Measurements from ENCODE around the gene SMARCA2. TPM values are rescaled to one million over a fixed set of nuclear protein-coding genes. Genes with fewer than 3 reads are reported as not detected.

Gene SMARCA2
- total RNA-seq, 4 donors from 2014 or later: 84.8 to 164 (median 91.6) TPM

DNA sequence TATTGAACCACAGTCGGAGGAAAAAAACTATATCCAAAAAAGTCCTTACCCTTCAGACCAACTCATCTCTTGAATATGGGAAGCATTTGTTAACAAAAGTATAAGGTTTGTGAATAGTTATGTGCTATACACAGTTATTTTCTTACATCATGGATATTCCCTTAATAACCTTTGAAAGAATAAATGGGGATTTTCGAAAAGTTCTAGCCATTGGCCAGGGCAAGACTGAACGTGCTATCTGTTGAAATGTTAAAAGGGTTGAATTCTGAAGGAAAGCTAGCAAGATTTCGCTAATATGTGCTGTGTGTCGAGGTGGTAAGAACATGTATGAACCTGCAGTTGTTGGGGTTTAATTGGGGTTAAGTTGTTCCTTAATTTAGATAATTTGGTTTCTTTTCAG lies 140.8 kb downstream of the SMARCA2 start:
- TF ChIP-seq, protein P1, sequence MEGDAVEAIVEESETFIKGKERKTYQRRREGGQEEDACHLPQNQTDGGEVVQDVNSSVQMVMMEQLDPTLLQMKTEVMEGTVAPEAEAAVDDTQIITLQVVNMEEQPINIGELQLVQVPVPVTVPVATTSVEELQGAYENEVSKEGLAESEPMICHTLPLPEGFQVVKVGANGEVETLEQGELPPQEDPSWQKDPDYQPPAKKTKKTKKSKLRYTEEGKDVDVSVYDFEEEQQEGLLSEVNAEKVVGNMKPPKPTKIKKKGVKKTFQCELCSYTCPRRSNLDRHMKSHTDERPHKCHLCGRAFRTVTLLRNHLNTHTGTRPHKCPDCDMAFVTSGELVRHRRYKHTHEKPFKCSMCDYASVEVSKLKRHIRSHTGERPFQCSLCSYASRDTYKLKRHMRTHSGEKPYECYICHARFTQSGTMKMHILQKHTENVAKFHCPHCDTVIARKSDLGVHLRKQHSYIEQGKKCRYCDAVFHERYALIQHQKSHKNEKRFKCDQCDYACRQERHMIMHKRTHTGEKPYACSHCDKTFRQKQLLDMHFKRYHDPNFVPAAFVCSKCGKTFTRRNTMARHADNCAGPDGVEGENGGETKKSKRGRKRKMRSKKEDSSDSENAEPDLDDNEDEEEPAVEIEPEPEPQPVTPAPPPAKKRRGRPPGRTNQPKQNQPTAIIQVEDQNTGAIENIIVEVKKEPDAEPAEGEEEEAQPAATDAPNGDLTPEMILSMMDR (IDR thresholded peaks at IDR 0.05): no peak
- ATAC-seq (ENCODE audit: low FRiP score): no peak
- DNase-seq (ENCODE audit: low spot score): no peak

DNA sequence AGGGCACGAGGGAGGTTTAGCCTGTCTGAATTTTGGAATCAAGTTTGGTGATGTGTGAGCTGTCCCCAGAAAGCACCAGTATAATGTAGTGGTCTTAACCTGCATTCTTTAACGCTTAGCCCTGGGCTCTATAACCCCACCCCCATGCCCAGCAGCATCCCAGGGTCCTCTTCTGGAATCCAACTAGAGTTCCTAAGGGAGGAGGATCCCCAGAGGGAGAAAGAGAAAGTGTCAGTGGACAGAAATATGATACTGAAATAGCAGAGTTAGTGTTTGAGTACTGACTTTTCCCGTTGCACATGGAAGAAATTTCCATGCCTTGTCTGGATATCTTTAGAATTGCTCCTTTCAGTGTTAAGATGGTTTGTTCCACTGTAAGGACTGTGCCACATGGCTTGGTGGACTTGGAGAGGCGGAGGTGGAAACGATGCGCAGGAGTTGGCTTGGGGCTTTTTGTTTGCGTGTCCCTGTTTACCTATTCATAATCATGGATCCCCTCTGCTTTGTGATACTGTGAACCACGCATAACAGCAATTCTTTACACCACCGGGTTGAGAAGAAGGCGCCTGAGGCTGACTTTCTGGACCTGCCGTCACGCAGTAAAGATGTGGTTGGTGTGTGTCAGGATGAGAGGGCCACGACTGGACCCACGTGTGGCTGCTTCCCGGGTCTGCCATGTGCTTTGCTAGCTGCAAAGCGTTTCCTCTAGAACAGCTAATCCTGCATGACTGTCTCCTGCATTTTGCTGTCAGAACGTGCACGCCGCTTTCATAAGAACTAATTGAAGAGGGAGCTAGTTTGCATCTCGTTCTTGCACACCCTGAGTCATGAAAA lies 142.3 kb downstream of the SMARCA2 start:
- ATAC-seq (ENCODE audit: low FRiP score) (peak; percentile 81), DNase-seq (ENCODE audit: low spot score) (no peak)
- TF ChIP-seq, protein P1 (IDR thresholded peaks at IDR 0.05): no peak

DNA sequence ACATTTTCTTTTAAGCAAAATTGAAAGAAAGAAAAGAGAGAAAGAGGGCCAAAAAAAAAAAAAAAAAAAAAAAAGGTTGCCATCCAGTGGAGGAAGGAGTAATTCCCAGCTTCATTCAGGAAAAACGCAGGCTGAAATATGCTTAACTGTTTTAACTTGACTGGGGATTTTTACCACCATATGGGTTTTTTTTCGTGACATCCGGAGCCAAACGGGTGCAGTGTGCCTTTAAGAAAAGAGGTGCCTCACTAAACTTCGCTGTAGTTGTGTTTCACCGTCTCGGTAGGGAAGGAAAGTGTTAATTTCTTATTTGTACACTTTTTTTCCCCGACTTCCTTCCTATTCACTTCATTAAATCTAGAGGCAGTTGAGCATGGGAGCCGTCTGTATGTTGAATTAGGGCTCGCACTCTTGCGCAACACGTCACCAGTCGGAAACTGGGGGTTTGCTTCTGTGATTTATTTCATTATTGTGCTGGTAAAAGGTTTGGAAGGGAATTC lies 143.0 kb downstream of the SMARCA2 start:
- DNase-seq (ENCODE audit: low spot score) (peak; percentile 54), ATAC-seq (ENCODE audit: low FRiP score) (peak; percentile 38)
- TF ChIP-seq, protein P1 (IDR thresholded peaks at IDR 0.05): no peak

DNA sequence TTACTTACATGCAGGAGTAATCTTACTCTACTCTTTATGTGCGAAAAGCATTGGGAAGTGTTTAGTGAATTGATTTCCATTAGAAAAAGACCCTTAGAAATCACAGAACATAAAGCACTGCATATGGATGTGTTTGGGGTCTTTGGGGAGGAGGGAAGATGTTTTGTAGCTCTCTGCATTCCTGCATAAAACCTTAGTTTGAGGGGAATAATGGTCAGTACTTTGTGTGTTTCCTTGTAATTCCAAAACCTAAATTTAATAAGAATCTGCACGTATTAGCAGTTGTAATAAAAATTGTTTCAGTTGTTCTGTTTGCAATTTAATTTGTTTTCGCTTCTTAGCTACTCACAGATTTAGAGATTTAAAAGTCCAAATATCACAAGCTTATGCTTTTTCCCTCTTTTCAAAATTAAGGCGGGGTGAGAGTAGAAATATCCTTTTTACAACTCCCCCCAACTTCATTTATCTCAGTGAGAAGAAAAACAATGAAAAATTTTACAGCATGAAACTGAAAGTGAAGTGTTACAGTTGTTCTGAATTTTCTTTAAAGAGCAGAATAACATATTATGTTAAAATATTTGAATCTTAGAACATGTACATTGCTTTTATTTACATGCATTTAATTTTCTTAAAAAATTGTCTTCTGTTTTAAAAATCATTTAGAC lies 143.8 kb downstream of the SMARCA2 start:
- DNase-seq (ENCODE audit: low spot score) (no peak), ATAC-seq (ENCODE audit: low FRiP score) (no peak)
- TF ChIP-seq, protein P1 (IDR thresholded peaks at IDR 0.05): no peak

DNA sequence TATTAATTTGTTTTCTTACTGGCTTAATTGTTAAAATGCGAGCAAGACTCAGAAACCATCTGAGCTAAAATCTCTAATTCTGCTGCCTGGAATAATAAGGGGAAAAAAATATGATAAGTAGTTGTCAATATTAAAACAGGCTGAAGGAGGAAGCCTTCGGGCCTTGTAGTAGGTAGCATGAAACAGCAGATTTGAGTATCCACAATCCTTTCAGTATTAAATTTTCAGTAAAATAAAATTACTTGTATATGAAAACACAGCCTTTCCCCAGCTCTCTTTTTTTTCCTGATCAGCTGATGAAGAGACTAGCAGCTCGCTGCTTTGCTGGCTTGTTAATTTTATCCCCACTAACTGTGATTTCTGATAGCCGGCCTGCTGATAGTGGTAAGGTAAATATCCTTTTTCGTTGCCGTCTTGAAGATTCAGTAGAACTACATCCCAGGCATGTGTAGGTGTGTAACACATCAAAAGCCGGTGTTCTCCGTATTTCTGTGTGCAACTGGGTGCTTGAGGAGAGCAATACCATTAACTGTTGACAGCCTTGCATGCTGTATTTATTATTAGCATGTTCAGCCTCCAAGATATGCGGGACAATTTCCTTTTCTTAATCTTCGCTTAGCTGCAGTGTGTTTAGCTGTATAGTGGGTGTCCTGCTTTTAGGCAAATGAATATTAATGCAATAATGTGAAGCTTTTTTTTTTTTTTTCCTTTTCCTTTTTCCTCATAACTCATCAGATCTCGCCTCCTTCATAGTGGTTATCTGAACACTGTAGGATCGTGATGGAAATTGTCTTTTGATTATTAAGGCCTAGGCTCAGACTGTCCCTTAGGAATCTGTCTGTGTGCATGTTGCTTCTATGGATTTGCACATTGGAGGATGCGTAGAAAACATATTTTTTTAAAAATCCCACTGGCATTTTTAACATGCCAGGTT lies 144.6 kb downstream of the SMARCA2 start:
- TF ChIP-seq, protein P1 (IDR thresholded peaks at IDR 0.05): no peak
- ATAC-seq (ENCODE audit: low FRiP score): peak; percentile 15
- DNase-seq (ENCODE audit: low spot score): no peak

DNA sequence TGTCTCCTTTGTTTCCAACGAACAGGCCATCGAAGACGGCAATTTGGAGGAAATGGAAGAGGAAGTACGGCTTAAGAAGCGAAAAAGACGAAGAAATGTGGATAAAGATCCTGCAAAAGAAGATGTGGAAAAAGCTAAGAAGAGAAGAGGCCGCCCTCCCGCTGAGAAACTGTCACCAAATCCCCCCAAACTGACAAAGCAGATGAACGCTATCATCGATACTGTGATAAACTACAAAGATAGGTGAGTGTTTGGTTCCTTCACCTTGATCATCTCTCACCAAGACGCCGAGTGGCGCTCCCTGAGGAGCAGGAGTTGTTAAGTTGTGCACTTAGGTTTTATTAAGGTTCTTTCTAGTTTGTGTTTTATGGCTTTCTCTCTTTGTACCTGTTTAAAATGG lies 146.5 kb downstream of the SMARCA2 start:
- TF ChIP-seq, protein P1 (IDR thresholded peaks at IDR 0.05): no peak
- no peak for ATAC-seq (ENCODE audit: low FRiP score)
- no peak for DNase-seq (ENCODE audit: low spot score)

Data from omental fat pad (tissue), 4 donors.